Spinal cord (tissue), 10 donors: ENCODE results near the gene ATP7B. TPM values are rescaled to one million over a fixed set of nuclear protein-coding genes. Genes with fewer than 3 reads are reported as not detected.
A peak's percentile ranks its signal among the peaks of the same experiment; 100 is the strongest.

Source experiments
- DNase-seq, 6 donors: peaks; one replicate each; pipeline versions ENCODE4 v3.0.0 to v3.0.0-alpha.2; 2013 to 2015; ENCODE audit warnings: low spot score in 6 of 6, low read depth in 4 of 6
- H3K27ac ChIP-seq: one replicate; pipeline ENCODE4 v1.5.1; 2013; ENCODE audit warnings: low read depth, low read length, control low read depth
- H3K27me3 ChIP-seq: one replicate; pipeline ENCODE4 v1.6.1; 2013; ENCODE audit warnings: low read length; ENCODE audit not compliant: control insufficient read depth, insufficient read depth
- H3K36me3 ChIP-seq: one replicate; pipeline ENCODE4 v1.6.1; 2013; ENCODE audit warnings: low read length; ENCODE audit not compliant: control insufficient read depth, insufficient read depth
- H3K4me1 ChIP-seq: one replicate; pipeline ENCODE4 v1.6.1; 2013; ENCODE audit warnings: low read length; ENCODE audit not compliant: control insufficient read depth, insufficient read depth
- H3K4me3 ChIP-seq: one replicate; pipeline ENCODE4 v1.5.1; 2013; ENCODE audit warnings: low read depth, low read length, control low read depth
- H3K9me3 ChIP-seq: one replicate; pipeline ENCODE4 v1.6.1; 2013; ENCODE audit warnings: low read length; ENCODE audit not compliant: control insufficient read depth, insufficient read depth
- WGBS: methylation state at CpG from one replicate; pipeline ENCODE4 v1.1.5; 2013; ENCODE audit warnings: missing lambda C conversion rate; ENCODE audit not compliant: insufficient coverage; 5-methylcytosine and 5-hydroxymethylcytosine counted together
- polyA plus RNA-seq, 2 donors: library from polyadenylated mRNA; unstranded; fragments of 120-200 nt; gene quantifications; one replicate each; pipeline ENCODE4 v1.2.1, GENCODE V29; 2013; ENCODE audit not compliant: insufficient read length in 2 of 2
- total RNA-seq, 2 donors: library from RNA; depleted of rRNA in 1 of 2; stranded (reverse); fragments of 120-200 nt in 1 of 2; fragments of >200 nt in 1 of 2; gene quantifications; one replicate each; pipeline versions ENCODE4 v1.2.3 to v1.2.4, GENCODE V29; 2013 to 2014
- donor health status: healthy.

ATP7B gene
- total and polyA plus RNA-seq, 4 donors = 9.8 to 13.0 (median 11.6) TPM

DNA sequence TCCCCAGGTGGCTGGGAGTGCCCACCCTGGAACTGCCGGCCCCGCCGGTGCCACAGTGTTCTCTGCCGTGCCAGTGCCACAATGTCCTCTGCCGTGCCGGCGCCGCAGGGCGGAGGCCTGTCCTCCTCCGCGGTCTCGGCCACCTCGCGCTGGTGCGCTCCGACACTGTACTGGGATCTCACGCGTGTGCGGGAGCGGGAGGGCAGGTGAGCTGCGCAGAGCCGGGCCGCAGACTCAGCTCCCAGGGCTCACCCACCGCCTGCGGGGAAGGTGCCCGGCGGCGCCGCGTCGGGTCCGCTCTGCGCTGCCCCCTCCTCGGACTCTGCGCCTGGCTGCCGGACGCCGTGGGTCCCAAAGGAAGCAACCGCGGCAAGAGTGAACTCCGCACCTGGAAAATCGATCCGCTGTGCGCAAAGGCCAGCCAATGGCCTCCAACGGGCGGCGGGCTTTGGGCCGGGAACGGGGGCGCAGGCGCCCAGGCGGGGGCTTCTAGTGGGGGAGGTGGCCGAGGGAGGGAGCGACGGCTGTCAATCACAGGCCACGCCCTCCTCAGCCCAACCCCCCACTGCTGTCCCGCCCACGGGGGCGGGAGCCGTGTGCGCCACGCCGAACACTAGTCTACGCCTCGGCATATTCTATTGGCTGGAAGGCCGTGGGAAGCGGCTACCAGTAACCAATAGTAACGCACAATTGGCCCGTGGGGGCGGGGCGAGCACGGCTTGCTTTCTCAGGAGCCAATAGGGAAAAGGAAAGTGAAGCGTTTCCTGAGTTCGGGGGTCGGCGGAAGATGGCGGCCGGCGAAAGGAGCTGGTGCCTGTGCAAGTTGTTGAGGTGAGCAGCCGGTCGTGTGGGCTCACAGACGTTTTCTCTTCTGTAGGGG is 622 bp upstream of the ATP7B start, which contains the start of gene ALG11:
Gene ALG11, plus strand, starts transcription at position 767 of the 880 bp plus-strand sequence. Its CDS starts 21 bp downstream, at position 788.
- Histone ChIP-seq H3K27me3 (no peaks in the 10 kb centered on the region), H3K4me3 (peak within 1 kb of the TSS; percentile 98), H3K36me3 (no peaks in the 10 kb centered on the region), H3K27ac (peak within 1 kb of the TSS; percentile 64), H3K4me1 (peaks cover 5% of the 10 kb centered on the region), H3K9me3 (no peaks in the 10 kb centered on the region)
- under 1% methylated on average over 76 of the region's 82 CpGs for WGBS
- DNase-seq = peak; percentile 90 to 100 (median 98)

DNA sequence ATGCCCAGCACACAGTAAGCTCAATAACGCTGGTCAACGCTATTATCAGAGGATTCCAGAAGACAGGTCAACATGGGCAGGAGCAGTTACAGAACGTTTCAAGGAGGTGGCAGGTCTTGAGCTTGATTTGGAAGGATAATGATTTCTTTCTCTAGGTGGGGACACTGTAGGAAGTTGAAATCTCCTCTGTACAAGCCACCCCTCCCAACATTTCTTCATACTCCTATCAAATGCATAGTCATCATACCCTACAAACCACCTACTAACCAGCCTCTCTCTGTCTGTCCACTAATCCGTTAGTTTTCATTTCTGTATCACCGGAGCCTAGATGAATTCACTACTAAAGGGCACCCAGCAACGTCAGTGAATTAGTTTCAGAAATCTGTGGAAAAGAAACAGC is 1.3 kb downstream of the ATP7B start:
- Histone ChIP-seq H3K4me3 (no peak overlapping the region), H3K27me3 (no peaks in the 10 kb centered on the region), H3K27ac (no peak overlapping the region), H3K9me3 (no peaks in the 10 kb centered on the region), H3K4me1 (peaks cover 5% of the 10 kb centered on the region), H3K36me3 (no peaks in the 10 kb centered on the region)
- DNase-seq = no peak
- WGBS = no CpG with 5 or more reads among the region's 6 CpGs

DNA sequence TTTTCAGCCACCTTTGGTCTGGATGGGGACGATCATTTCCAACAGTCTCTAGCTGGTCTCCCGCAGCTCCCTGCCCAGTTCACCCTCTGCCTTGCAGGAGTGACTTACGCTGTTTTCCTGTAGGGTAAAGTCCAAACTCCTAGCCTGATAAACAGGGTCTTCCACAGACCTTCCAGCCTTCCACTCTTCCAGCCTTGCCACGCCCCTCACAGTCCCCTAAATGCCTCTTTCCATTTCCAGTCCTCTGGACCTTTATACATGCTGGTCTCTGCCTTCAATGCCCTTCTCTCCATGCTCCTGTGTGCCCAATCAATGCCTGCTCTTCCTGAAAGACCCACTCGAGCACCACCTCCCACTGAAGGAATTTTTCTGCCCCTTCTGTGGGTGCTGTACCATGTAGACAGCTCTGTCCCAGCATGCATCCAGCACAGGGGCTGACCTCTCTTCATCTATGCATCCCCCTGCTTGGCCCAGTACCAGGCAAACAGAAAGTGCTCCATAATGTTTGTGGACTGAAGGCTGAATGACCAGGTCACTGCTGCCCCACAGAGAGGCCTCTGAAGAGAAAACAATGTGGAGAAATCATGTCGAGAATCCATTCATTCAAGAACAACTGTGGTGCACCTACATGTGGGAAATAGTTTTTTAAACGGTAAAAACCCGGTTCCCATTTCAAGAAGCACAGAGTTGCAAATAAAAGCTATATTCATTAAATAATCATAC is 4.6 kb downstream of the ATP7B start:
- Histone ChIP-seq H3K27ac (no peak overlapping the region), H3K4me3 (no peak overlapping the region), H3K9me3 (no peaks in the 10 kb centered on the region), H3K4me1 (peaks cover 9% of the 10 kb centered on the region), H3K27me3 (no peaks in the 10 kb centered on the region), H3K36me3 (peaks cover 2% of the 10 kb centered on the region)
- peak in 1 of 6 donors; percentile 15 for DNase-seq
- WGBS = 88% methylated on average over 5 of the region's 8 CpGs

DNA sequence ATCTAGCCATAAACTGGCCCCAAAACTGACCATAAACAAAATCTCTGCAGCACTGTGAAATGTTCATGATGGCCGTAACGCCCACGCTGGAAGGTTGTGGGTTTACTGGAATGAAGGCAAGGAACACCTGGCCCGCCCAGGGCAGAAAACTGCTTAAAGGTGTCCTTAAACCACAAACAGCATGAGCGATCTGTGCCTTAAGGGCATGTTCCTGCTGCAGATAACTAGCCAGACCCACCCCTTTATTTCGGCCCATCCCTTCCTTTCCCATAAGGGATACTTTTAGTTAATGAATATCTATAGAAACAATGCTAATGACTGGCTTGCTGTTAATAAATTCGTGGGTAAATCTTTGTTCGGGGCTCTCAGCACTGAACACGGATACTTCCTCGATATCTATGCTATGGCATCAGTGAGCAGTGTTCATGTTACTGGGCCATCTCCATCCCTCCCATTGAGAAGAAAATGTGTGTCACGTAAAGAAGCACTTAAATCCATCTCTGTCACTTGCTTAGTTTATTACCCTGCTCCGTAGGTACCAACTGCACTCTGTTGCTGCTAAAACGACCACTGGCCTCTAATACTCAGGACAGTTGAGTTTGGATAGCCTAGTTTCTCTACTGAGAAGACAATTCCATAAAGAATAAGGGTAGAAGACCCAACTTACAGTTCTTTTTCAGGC is 5.3 kb downstream of the ATP7B start:
- no peaks in the 10 kb centered on the region for H3K27me3 ChIP-seq
- H3K4me1 ChIP-seq = peaks cover 6% of the 10 kb centered on the region
- H3K9me3 ChIP-seq = no peaks in the 10 kb centered on the region
- no peak for DNase-seq
- peaks cover 2% of the 10 kb centered on the region for H3K36me3 ChIP-seq
- 85% methylated on average over 3 of the region's 13 CpGs for WGBS
- H3K27ac ChIP-seq = no peak overlapping the region
- H3K4me3 ChIP-seq = no peak overlapping the region

DNA sequence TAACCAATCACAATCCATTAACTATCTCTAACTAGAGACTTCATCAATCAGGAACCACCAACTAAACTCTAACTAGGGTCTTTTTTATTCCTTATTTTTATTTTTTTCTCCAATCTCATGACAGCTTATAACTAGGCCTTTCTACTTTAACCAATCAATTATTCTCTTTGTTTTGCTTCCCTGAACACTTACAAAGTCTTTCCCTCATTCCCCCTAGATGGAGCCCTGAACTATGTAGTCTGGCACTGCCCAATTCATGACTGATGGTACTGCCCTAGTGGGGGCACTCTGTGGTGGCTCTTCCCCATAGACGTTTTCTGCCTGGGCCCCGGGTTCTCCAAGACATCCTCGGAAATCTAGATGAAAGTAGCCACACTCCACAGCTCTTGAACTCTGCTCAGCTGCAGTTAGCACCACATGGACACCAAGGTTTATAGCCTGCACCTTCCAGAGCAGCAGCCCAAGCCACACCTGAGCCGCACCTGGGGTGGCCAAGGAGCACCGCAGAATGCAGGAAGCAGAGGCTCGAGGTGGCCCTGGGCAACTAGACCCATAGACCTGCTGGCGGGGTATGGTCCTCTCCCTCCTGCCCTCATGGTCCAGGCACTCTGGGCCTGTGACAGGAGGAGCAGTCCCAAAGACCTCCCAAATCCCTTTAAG is 6.6 kb downstream of the ATP7B start:
- WGBS = 78% methylated on average over 7 of the region's 7 CpGs
- H3K27ac ChIP-seq = no peak overlapping the region

DNA sequence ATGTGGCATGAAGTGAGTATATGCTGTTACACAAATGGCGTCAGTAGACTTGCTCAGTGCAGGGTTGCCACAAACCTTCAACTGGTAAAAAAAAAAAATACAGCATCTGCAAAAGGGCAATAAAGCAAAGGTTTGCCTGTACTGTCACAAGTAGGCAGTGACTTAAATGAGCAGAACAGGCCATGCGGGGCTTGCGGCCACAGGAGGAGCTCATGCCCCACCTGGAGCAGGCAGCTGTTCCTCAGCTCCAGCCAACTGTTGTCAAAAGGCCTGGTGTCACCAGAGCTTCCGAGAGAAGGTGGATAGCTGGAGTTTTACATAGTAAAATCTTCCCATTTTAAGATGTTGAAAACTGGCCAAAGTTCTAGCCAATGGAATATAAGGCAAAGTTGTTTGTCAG is 7.7 kb downstream of the ATP7B start:
- Histone ChIP-seq H3K4me1 (peaks cover 10% of the 10 kb centered on the region), H3K9me3 (no peaks in the 10 kb centered on the region), H3K36me3 (peaks cover 2% of the 10 kb centered on the region), H3K4me3 (no peak overlapping the region), H3K27me3 (no peaks in the 10 kb centered on the region), H3K27ac (no peak overlapping the region)
- 81% methylated on average over 4 of the region's 4 CpGs for WGBS
- no peak for DNase-seq

More for the DNA sequence above, 6.6 kb downstream of the ATP7B start:
- no peak overlapping the region for H3K4me3 ChIP-seq
- peaks cover 6% of the 10 kb centered on the region for H3K4me1 ChIP-seq
- H3K9me3 ChIP-seq = no peaks in the 10 kb centered on the region
- no peak for DNase-seq
- peaks cover 2% of the 10 kb centered on the region for H3K36me3 ChIP-seq
- H3K27me3 ChIP-seq = no peaks in the 10 kb centered on the region

DNA sequence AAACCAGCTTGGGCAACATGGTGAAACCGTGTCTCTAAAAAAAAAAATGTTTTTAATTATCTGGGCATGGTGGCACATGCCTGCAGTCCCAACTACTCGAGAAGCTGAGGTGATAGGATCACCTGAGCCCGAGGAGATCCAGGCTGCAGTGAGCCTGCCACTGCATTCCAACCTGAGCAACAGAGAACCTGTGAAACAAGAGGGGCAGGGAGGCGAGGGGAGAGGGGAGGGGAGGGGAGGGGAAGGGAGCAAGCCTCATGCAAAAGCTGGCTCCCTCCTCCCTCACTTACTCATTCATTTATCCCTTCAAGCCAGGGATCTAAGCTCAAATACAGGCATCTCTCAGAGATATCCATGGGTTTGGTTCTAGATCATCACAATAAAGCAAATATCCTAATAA is 8.9 kb downstream of the ATP7B start:
- no peaks in the 10 kb centered on the region for H3K27me3 ChIP-seq
- DNase-seq = no peak
- H3K4me3 ChIP-seq = no peak overlapping the region
- H3K36me3 ChIP-seq = peaks cover 2% of the 10 kb centered on the region
- no peak overlapping the region for H3K27ac ChIP-seq
- H3K4me1 ChIP-seq = peaks cover 10% of the 10 kb centered on the region
- WGBS = 75% methylated on average over 3 of the region's 4 CpGs
- no peaks in the 10 kb centered on the region for H3K9me3 ChIP-seq

DNA sequence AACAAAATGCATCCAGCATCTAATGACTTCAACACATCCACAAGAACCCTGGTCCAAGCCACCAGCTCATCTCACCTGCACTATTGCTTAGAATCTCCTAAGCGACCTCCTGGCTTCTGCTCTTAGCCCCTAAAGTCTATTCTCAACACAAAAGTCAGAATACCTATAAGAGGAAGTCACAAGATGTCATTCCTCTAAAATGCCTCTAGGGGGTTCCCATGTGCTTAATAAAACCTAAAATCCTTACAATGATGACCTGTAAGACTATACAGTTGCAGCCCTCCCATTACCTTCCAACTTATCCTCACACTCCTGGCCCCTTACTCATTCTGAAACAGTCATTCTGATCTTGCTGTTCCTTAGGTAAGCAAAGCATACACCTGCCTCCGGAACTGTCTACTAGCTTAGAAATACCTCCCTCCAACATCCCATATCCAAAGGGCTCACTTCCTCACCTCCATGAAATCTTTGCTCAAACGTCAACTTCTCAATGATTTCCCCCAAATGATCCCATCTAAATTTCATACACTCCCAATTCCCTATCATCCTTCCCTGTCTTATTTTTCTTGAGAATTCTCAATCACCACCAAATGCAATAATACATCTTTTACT is 10.0 kb downstream of the ATP7B start:
- DNase-seq = peak in 2 of 6 donors; percentile 26 to 42
- no peak overlapping the region for H3K4me3 ChIP-seq

DNA sequence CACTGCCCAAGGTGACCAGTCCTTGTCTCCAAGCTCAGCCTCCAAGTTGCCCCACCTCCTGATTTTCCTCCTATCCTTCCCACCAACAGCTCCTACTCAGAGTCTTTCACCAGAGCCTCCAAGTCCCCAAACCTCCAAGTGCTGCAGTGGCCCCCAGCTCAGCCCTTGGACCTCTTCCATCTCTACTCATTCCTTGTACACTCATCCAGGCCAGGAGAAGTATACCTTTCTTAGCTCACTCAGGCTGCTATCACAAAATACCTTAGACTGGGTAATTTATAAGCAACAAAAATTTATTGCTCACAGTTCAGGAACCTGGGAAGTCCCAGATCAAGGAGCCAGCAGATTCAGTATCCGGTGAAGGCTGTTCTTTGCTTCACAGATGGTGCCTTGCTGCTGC is 11.3 kb downstream of the ATP7B start:
- Histone ChIP-seq H3K27ac (no peak overlapping the region), H3K4me3 (no peak overlapping the region)
- 82% methylated on average over 1 of the region's 1 CpG for WGBS

More for the DNA sequence above, 10.0 kb downstream of the ATP7B start:
- WGBS = 62% methylated on average over 3 of the region's 3 CpGs
- Histone ChIP-seq H3K27me3 (no peaks in the 10 kb centered on the region), H3K4me1 (peaks cover 17% of the 10 kb centered on the region), H3K36me3 (peaks cover 2% of the 10 kb centered on the region), H3K27ac (no peak overlapping the region), H3K9me3 (no peaks in the 10 kb centered on the region)

More for the DNA sequence above, 11.3 kb downstream of the ATP7B start:
- DNase-seq = no peak
- H3K36me3 ChIP-seq = peaks cover 2% of the 10 kb centered on the region
- no peaks in the 10 kb centered on the region for H3K9me3 ChIP-seq
- no peaks in the 10 kb centered on the region for H3K27me3 ChIP-seq
- H3K4me1 ChIP-seq = peaks cover 27% of the 10 kb centered on the region
